ENCODE results near the gene DPY19L1.

DNA sequence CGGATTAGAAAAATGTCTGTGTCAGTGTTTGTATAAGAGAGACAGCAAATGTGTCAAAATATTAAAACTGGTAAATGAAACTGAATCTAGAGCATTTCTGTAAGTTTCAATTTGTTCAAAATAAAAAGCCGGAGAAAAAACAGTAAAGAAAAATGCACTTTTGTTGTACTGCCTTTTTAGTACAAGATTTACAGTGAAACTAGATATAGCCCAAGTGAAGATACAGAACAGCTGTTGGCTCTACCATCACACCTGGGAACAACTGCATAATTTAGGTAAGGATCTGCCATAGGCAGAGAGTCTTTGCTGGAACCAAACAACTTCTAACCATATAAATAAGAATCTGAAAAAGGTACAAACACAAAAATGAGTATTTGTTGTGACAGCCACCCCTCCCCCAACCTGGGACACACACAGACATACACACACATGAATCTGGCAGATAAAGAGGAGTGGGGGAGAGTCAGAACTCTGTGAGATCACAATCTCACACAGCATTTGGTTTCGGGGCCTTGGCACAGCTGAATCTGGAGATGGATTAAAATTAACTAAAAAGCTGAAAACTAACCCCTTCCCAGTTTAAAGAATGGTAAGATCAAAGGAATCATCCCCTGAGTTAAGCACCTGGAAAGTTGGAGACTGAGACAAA lies 54.8 kb downstream of the DPY19L1 start:
- TF ChIP-seq, protein P1, sequence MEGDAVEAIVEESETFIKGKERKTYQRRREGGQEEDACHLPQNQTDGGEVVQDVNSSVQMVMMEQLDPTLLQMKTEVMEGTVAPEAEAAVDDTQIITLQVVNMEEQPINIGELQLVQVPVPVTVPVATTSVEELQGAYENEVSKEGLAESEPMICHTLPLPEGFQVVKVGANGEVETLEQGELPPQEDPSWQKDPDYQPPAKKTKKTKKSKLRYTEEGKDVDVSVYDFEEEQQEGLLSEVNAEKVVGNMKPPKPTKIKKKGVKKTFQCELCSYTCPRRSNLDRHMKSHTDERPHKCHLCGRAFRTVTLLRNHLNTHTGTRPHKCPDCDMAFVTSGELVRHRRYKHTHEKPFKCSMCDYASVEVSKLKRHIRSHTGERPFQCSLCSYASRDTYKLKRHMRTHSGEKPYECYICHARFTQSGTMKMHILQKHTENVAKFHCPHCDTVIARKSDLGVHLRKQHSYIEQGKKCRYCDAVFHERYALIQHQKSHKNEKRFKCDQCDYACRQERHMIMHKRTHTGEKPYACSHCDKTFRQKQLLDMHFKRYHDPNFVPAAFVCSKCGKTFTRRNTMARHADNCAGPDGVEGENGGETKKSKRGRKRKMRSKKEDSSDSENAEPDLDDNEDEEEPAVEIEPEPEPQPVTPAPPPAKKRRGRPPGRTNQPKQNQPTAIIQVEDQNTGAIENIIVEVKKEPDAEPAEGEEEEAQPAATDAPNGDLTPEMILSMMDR (IDR thresholded peaks at IDR 0.05): no peak
- TF ChIP-seq POLR2A (IDR thresholded peaks at IDR 0.05): no peak

Measured in adrenal gland (tissue), 5 donors.